Measurements from ENCODE around the gene RMDN2.

- TF ChIP-seq ZNF792 (tag by site-specific recombination; IDR thresholded peaks at IDR 0.05) (no peak), ZNF292 (tag by site-specific recombination; IDR thresholded peaks at IDR 0.05; ENCODE audit: borderline replicate concordance, low read depth) (no peak), CTCF (tag by site-specific recombination; IDR thresholded peaks at IDR 0.05) (no peak), SETDB1 (IDR thresholded peaks at IDR 0.05; ENCODE audit: insufficient read length, low read length) (no peak)
Measured at GRCh38 chr2:37911296-37911873, 13.7 kb upstream of the RMDN2 start.

Data from HEK293 (cell line).